Measurements from ENCODE around the gene EFNA3.
A peak's percentile ranks its signal among the peaks of the same experiment; 100 is the strongest.

The EFNA3 gene

DNA sequence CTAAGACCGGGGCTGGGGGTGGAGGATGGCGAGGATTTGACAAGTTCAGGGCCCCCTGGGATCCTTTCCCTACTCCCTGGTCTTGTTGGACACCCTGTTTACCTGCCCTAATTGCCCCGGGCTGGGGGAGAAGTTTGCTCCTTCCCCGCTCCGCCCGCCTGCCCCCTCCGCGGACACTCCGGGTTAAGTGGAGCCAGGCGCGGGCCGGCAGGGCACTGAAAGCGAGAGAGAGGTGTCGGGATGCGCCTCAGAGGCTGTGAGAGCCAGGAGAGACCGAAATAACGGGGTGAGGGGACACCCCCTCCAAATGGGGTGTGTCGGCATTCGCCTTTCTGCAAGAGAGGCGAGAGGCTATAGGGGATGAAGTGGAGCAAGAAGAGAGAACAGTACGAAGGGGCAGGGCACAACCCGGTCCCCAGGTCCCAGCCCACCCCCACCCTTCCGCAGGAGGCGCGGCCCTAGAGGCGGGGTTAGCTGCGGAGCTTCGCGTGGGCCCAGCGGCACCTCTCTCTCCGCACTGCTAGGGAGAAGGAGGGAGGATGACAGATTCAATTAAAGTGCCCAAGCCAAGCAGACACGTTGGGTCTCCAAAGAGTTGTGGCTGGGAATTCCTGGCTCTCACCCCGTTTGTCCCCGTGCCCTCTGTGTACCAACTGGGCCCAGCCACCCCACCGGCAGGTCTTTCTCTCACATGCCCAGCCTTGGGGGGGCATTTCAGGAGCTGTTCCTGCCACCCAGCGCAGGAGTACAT is 3.8 kb downstream of the EFNA3 start:
- FAIRE-seq = no peak

DNA sequence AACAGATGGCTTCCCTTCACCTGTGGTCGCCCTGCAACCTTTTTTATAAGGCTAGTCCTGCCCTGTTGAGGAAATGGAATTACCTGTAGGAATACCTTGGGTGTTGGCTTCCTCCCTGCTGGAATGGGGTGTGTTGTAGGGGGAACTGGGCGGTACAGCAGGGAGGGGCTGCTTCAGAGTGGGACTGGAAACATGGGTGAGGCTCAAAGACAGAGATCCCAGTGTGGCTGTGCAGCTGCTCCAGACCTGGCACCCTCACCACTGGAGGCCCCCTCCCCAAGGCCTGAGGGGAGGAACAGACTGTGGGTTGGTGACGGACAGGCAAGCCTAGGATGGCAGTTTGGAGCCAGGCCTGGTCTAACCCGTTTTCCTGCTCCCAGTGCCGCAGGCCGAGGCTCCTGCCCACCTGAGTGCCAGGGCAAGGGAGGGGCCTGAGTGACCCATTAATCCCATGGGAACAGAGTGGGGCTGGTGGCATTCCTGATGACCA is 4.5 kb downstream of the EFNA3 start:
- no peak for FAIRE-seq
- no peak for DNase-seq (ENCODE audit: insufficient read length, low spot score)

More for the DNA sequence above, 3.8 kb downstream of the EFNA3 start:
- no peak for DNase-seq (ENCODE audit: insufficient read length, low spot score)

GRCh38 chr1:155083865-155084721 is 5.5 kb downstream of the EFNA3 start:
- FAIRE-seq = no peak
- DNase-seq (ENCODE audit: insufficient read length, low spot score) = no peak

DNA sequence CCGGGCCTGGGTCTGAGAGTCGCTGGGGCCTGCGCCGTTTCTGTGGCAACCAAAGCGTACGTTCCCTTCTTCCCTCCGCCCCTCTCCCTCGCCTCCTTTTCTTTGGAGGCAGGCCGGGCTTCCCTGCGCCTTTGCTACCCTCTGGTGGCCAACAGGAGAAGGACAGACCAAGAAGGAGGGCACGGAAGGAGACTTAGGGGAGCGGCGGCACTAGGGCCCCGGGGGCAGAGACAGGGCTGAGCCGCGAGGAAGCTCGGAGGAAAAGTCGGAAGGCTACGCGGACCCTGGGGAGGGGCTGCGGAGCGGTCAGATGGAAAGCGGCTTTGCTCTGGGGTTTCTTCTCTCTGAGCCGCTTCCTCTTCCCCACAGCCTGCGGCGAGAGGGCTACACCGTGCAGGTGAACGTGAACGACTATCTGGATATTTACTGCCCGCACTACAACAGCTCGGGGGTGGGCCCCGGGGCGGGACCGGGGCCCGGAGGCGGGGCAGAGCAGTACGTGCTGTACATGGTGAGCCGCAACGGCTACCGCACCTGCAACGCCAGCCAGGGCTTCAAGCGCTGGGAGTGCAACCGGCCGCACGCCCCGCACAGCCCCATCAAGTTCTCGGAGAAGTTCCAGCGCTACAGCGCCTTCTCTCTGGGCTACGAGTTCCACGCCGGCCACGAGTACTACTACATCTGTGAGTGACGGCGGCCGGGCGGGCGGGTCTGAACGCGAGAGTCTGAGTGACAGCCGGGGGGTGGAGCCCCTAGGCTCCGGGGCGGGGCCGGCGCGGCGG is 6.3 kb downstream of the EFNA3 start:
- DNase-seq (ENCODE audit: insufficient read length, low spot score) (peak; percentile 86), FAIRE-seq (peak; percentile 28)

DNA sequence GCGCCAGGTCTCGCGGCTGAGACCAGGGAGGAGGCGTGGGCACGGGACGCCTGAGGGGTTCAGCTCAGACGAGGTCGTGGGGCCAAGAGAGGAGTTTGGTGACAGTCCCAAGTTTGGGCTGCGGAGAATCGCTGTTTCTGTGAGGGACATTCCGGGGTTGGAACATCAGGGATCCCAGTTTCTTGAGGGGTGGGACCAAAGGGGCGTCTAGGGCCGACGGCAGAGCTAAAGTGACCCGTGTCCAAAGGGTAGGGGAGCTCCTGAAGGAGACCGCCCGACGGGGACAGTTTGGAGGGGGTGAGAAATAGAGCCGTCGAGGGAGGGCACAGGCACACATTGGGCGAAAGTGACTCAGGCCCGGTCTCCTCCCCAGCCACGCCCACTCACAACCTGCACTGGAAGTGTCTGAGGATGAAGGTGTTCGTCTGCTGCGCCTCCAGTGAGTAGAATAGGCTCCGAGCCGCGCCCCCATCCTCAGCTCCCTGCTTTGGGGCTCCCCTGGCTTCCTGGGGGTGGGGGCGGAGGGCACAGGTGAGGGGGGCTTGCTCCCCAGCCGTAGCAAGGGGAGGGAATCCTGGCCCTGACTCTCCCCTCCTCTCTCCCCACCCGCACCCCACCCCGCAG is 7.0 kb downstream of the EFNA3 start:
- no peak for FAIRE-seq
- DNase-seq (ENCODE audit: insufficient read length, low spot score) = peak; percentile 42

GRCh38 chr1:155086128-155086741 is 7.6 kb downstream of the EFNA3 start:
- DNase-seq (ENCODE audit: insufficient read length, low spot score) = peak; percentile 74
- no peak for FAIRE-seq

- DNase-seq (ENCODE audit: insufficient read length, low spot score) = no peak
- no peak for FAIRE-seq
Measured at GRCh38 chr1:155086856-155087535, 8.4 kb downstream of the EFNA3 start.

GRCh38 chr1:155091071-155092051 is 12.7 kb downstream of the EFNA3 start:
- FAIRE-seq (peak; percentile 49), DNase-seq (ENCODE audit: insufficient read length, low spot score) (peak; percentile 75)

DNA sequence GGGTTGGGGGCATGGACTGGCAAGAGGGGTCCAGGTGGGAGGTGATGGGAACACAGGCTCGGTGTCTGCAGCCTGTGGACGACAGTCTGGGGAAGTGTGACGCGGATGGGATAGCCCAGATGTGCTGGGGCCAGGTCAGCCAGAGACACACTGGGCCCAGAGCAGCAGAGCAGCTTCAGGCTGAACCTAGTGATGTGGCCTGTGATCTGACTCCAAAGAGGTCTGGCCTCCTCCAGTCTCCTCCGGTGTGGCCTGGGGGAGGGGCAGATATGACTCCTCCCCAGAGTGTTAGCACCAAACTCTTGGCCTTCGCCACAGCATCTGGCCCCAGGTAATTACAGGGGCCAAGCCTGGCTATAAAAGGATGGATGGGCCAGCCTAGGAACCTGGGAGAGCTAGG is 13.5 kb downstream of the EFNA3 start:
- FAIRE-seq = no peak

DNA sequence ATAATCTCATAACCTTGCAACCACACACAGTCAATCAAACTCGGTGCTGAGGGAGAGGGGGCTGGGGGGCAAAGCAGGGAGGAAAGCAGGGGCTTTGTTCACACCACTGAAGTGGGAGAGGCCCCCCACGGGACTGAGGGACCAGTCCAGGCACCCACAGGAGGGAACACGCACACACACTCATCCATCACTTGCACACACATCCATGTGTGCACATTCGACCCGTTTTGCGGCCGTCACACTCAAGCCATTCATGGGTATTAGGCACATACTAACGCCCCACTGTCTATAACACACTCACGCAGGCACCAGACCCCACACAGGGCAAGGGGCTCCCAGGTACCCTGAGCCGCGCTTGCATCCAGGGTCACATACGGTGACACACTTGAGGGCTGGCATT is 14.0 kb downstream of the EFNA3 start:
- no peak for FAIRE-seq

More for the DNA sequence above, 13.5 kb downstream of the EFNA3 start:
- DNase-seq (ENCODE audit: insufficient read length, low spot score) = no peak

DNA sequence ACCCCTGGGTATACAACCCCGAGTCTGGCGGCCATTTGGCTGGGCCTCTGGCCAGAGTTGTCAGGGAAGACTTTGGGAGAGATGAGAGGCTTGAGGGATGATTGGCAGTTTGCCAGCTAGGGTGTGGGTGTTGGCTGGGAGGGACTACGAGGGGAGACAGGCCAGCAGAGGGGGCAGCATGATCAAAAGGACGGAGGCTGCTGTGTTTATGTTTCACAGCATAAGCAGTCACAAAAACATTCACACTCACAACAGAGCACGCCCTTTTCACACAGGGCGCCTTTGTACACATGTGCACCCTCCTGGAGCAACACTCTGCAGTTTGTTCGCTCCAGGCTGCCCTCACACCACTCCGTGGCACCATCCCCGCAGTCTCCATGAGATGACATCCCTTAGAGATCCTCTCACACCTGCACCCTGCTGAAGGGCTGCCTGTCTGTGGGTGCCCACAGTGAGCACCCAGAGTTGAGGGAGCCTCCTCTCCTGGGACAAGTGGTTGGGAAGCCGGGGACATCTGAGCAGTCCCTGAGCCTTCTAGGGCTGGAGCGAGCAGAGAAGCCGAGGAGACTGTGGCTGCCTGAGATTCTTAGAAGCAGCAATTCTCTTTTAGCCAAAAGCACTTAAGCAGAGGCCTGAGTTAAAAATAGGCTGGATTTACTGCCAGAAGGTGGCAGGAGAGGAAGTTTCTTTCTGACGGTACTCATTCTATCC is 15.4 kb downstream of the EFNA3 start:
- no peak for DNase-seq (ENCODE audit: insufficient read length, low spot score)
- no peak for FAIRE-seq

More for the DNA sequence above, 14.0 kb downstream of the EFNA3 start:
- DNase-seq (ENCODE audit: insufficient read length, low spot score) = no peak

DNA sequence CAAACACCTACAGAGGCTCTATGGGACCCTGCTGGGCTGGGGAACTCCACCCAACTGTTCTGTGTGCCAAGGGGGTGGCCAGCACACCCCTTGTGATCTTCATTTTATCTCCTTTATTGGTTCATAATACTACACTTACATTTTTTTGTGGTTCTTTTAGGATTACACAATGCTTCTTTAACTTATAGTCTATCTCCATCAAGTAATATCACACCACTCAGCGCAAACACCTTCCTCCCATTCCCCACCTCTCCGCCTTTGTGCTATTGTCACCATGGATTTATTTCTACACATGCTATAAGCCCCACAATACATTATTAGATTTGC is 15.9 kb downstream of the EFNA3 start:
- DNase-seq (ENCODE audit: insufficient read length, low spot score) = no peak
- FAIRE-seq = no peak

DNA sequence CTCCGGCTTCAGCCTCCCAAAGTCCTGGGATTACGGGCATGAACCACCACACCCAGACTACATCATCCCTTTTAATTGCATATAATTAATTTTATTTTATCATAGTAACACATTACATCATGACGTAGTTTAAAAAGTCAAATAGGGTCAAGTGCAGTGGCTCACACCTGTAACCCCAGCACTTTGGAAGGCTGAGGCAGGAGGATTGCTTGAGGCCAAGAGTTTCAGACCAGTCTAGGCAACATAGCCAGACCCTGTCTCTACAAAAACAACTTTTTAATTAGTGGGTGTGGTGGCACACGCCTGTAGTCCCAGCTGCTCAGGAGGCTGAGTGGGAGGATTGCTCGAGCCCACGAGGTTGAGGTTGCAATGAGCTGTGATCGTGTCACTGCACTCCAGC is 20.7 kb downstream of the EFNA3 start:
- no peak for DNase-seq (ENCODE audit: insufficient read length, low spot score)
- FAIRE-seq = no peak

DNA sequence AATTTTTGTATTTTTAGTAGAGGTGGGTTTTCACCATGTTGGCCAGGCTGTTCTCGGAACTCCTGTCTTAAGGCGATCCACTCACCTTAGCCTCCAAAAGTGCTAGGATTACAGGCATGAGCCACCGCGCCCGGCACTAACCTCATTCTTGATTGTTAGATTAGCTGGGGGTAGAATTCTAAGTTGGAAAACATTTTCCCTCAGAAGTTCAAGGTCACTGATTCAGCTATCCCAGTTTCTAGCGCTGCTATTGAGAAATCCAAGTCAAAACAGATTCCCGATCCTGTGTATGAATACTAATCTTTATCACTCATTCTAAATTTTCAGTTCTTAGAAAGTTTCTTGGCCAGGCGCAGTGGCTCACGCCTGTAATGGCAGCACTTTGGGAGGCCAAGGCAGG is 24.7 kb downstream of the EFNA3 start:
- no peak for DNase-seq (ENCODE audit: insufficient read length, low spot score)
- FAIRE-seq = no peak

DNA sequence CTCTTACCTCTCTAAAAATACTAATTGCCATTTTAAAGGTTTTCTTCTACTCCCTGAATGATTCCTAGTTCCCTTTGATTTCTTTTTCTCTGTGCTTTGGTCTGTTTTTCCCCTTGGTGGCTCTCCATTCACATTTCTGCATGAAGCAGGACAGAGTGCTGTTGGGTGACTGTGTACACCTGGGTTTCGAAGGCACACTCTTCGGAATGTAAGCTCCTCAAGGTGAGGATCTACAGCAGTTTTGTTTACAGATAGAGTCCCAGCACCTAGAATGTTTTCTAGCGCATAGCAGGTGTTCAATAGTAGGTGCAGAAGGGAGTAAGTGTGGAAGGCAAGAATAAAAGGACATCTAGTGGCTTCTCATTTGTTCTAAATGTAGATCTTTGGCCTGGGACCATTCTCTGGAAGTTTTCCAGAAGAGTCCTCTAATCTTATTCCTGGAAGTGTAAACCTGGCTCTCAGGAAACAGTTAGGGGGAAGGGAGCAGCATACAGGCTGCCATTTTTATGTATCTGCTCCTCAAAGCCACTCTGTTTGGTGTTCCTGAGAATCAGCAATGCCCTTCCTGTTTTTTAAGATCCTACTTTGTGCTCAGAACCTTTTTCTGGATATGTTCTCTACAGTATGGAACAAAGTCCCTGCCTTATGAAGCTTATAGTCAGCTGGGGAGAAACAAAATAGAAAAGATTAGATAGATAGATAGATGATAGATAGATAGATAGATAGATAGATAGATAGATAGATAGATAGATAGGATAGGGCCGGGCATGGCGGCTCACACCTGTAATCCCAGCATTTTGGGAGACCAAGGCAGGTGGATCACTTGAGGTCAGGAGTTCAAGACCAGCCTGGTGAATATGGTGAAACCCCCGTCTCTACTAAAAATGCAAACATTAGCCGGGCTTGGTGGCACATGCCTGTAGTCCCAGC is 26.2 kb downstream of the EFNA3 start:
- no peak for FAIRE-seq
- no peak for DNase-seq (ENCODE audit: insufficient read length, low spot score)

GRCh38 chr1:155105604-155106011 is 27.0 kb downstream of the EFNA3 start:
- no peak for FAIRE-seq
- DNase-seq (ENCODE audit: insufficient read length, low spot score) = no peak

DNA sequence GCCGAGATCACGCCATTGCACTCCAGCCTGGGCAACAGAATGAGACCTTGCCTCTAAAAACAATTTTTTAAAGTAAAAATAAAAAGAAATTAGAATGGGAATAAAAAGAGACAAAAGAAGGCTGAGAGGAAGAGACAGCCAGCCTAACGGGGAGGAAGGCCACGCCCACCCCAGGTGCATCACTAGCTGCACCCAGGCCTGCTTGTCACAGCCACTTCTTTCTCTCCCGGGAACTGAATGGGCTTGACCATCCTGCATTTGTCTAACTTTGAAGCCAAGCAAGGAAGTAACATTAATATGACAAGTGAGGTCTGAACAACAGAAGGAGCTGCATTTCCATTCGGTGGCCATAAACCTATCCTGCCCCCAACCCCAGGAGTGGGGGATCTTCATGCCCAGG is 28.2 kb downstream of the EFNA3 start:
- FAIRE-seq (no peak), DNase-seq (ENCODE audit: insufficient read length, low spot score) (no peak)

Measured in HTR-8/SVneo (cell line).